ENCODE measurements around the gene NKAIN2.

NKAIN2 gene

GRCh38 chr6:124036384-124036783, 232.7 kb downstream of the NKAIN2 start:
- H3K79me1 ChIP-seq (ENCODE audit: low read depth, low read length) = no peaks in the 10 kb centered on the region
- no peak overlapping the region for H3K9ac ChIP-seq (ENCODE audit: low read depth, low read length, poor library complexity)
- no peak overlapping the region for H3K4me3 ChIP-seq (ENCODE audit: low read length in 2 of 2)
- H3K27me3 ChIP-seq (ENCODE audit: control insufficient read depth in 3 of 3, insufficient read depth in 3 of 3, low read depth in 1 of 3, low read length in 3 of 3) = no peaks in the 10 kb centered on the region
- no peak overlapping the region for H3K4me2 ChIP-seq (ENCODE audit: insufficient read depth, low read length, poor library complexity, severe bottlenecking)
- H3K9me3 ChIP-seq (replicated peaks in 1 of 2; ENCODE audit: control insufficient read depth in 2 of 2, insufficient read depth in 1 of 2, low read depth in 1 of 2, low read length in 2 of 2) = no peaks in the 10 kb centered on the region
- H2BK15ac ChIP-seq (ENCODE audit: low read length) = no peak overlapping the region
- H2BK5ac ChIP-seq (ENCODE audit: low read length) = no peak overlapping the region
- no peak overlapping the region for H3K18ac ChIP-seq (ENCODE audit: low read length)
- H3K4me1 ChIP-seq (ENCODE audit: control insufficient read depth in 2 of 2, insufficient read depth in 1 of 2, low read depth in 1 of 2, low read length in 2 of 2) = peaks cover 2 to 9% of the 10 kb centered on the region in 2 donors
- no peak overlapping the region for H3K4ac ChIP-seq (ENCODE audit: low read length)
- no peak overlapping the region for H3K14ac ChIP-seq (ENCODE audit: low read length)
- H3K27ac ChIP-seq (replicated peaks; ENCODE audit: low read length) = no peak overlapping the region
- H4K8ac ChIP-seq (ENCODE audit: low read depth, low read length) = no peak overlapping the region
- H2BK120ac ChIP-seq (ENCODE audit: low read depth, low read length) = no peak overlapping the region
- H2BK12ac ChIP-seq (ENCODE audit: low read length) = no peak overlapping the region
- H3K36me3 ChIP-seq (replicated peaks in 1 of 2; ENCODE audit: control insufficient read depth in 2 of 2, insufficient read depth in 2 of 2, low read length in 2 of 2) = no peaks in the 10 kb centered on the region
- H3K23ac ChIP-seq (ENCODE audit: low read depth, low read length, poor library complexity) = no peak overlapping the region
- no peak overlapping the region for H4K91ac ChIP-seq (ENCODE audit: low read depth, low read length, poor library complexity)
- H2AFZ ChIP-seq (ENCODE audit: low read length) = no peak overlapping the region
- H2AK5ac ChIP-seq (ENCODE audit: low read depth, low read length) = no peak overlapping the region
- WGBS, 2 donors (ENCODE audit: extremely low coverage in 2 of 2, insufficient read length in 2 of 2, insufficient replicate concordance in 1 of 2) = no CpG with 5 or more reads among the region's 2 CpGs
- no peak for DNase-seq (ENCODE audit: low spot score)

DNA sequence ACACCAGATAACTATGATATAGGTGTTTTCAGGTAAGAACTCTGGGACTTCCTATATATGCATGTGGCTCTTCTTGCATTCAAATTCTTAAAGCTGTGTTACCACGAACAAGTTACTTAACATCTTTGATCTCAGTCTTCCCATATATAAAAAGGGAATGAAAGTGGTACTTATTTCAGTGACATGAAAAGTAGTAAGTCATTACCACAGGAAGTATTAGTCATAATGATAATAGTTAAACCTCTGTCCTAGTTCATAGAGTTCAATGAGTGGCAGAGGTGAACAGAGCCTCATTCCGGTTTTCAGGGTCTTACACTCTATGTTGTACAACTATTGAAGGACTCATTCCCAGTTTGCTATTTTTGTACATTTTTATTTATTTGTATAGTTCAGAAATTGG, 237.0 kb downstream of the NKAIN2 start:
- Histone ChIP-seq H4K91ac (ENCODE audit: low read depth, low read length, poor library complexity) (no peak overlapping the region), H3K4me2 (ENCODE audit: insufficient read depth, low read length, poor library complexity, severe bottlenecking) (no peak overlapping the region), H3K79me1 (ENCODE audit: low read depth, low read length) (no peaks in the 10 kb centered on the region), H3K27me3 (ENCODE audit: control insufficient read depth in 3 of 3, insufficient read depth in 3 of 3, low read depth in 1 of 3, low read length in 3 of 3) (no peaks in the 10 kb centered on the region), H4K8ac (ENCODE audit: low read depth, low read length) (no peak overlapping the region), H3K4me1 (ENCODE audit: control insufficient read depth in 2 of 2, insufficient read depth in 1 of 2, low read depth in 1 of 2, low read length in 2 of 2) (peaks cover 0 to 7% of the 10 kb centered on the region in 2 donors), H3K23ac (ENCODE audit: low read depth, low read length, poor library complexity) (no peak overlapping the region), H3K9ac (ENCODE audit: low read depth, low read length, poor library complexity) (no peak overlapping the region), H2AFZ (ENCODE audit: low read length) (no peak overlapping the region), H2BK120ac (ENCODE audit: low read depth, low read length) (no peak overlapping the region), H3K4ac (ENCODE audit: low read length) (no peak overlapping the region), H2AK5ac (ENCODE audit: low read depth, low read length) (no peak overlapping the region), H3K14ac (ENCODE audit: low read length) (no peak overlapping the region), H3K18ac (ENCODE audit: low read length) (no peak overlapping the region), H3K36me3 (replicated peaks in 1 of 2; ENCODE audit: control insufficient read depth in 2 of 2, insufficient read depth in 2 of 2, low read length in 2 of 2) (no peaks in the 10 kb centered on the region), H3K27ac (replicated peaks; ENCODE audit: low read length) (no peak overlapping the region), H2BK15ac (ENCODE audit: low read length) (no peak overlapping the region), H2BK5ac (ENCODE audit: low read length) (no peak overlapping the region), H3K4me3 (ENCODE audit: low read length in 2 of 2) (no peak overlapping the region), H2BK12ac (ENCODE audit: low read length) (no peak overlapping the region), H3K9me3 (replicated peaks in 1 of 2; ENCODE audit: control insufficient read depth in 2 of 2, insufficient read depth in 1 of 2, low read depth in 1 of 2, low read length in 2 of 2) (no peaks in the 10 kb centered on the region)
- no peak for DNase-seq (ENCODE audit: low spot score)
- no CpG with 5 or more reads among the region's 2 CpGs for WGBS, 2 donors (ENCODE audit: extremely low coverage in 2 of 2, insufficient read length in 2 of 2, insufficient replicate concordance in 1 of 2)

DNA sequence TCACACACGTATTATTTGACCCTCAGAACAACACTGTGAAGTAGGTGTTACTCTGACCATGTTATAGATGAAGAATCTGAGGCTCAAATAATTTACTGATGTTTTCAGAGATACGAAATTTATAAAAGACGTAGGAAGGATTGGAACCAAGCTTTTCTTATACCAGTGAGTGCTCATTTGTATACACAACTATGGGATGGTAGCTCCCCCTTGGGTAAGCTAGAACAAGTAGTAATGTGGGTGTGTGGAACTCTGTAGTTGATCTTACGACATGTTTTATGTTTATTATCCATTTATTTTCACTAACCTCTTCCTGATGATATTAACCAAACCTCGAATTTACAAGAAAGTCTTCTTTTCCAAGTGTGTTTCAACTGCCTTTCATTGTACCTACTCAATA, 248.5 kb downstream of the NKAIN2 start:
- H3K4ac ChIP-seq (ENCODE audit: low read length) = no peak overlapping the region
- H3K9ac ChIP-seq (ENCODE audit: low read depth, low read length, poor library complexity) = no peak overlapping the region
- H3K23ac ChIP-seq (ENCODE audit: low read depth, low read length, poor library complexity) = no peak overlapping the region
- no peak overlapping the region for H4K91ac ChIP-seq (ENCODE audit: low read depth, low read length, poor library complexity)
- no peak overlapping the region for H3K14ac ChIP-seq (ENCODE audit: low read length)
- peaks cover 0 to 3% of the 10 kb centered on the region in 2 donors for H3K4me1 ChIP-seq (ENCODE audit: control insufficient read depth in 2 of 2, insufficient read depth in 1 of 2, low read depth in 1 of 2, low read length in 2 of 2)
- no peak overlapping the region for H2BK120ac ChIP-seq (ENCODE audit: low read depth, low read length)
- no peak overlapping the region for H3K4me2 ChIP-seq (ENCODE audit: insufficient read depth, low read length, poor library complexity, severe bottlenecking)
- H3K79me1 ChIP-seq (ENCODE audit: low read depth, low read length) = no peaks in the 10 kb centered on the region
- DNase-seq (ENCODE audit: low spot score) = no peak
- no peak overlapping the region for H3K18ac ChIP-seq (ENCODE audit: low read length)
- no peak overlapping the region for H2BK5ac ChIP-seq (ENCODE audit: low read length)
- no peak overlapping the region for H2BK15ac ChIP-seq (ENCODE audit: low read length)
- H2AK5ac ChIP-seq (ENCODE audit: low read depth, low read length) = no peak overlapping the region
- H3K27ac ChIP-seq (replicated peaks; ENCODE audit: low read length) = no peak overlapping the region
- WGBS, 2 donors (ENCODE audit: extremely low coverage in 2 of 2, insufficient read length in 2 of 2, insufficient replicate concordance in 1 of 2) = no CpG with 5 or more reads among the region's 5 CpGs
- no peaks in the 10 kb centered on the region for H3K9me3 ChIP-seq (replicated peaks in 1 of 2; ENCODE audit: control insufficient read depth in 2 of 2, insufficient read depth in 1 of 2, low read depth in 1 of 2, low read length in 2 of 2)
- H3K27me3 ChIP-seq (ENCODE audit: control insufficient read depth in 3 of 3, insufficient read depth in 3 of 3, low read depth in 1 of 3, low read length in 3 of 3) = no peaks in the 10 kb centered on the region
- H3K36me3 ChIP-seq (replicated peaks in 1 of 2; ENCODE audit: control insufficient read depth in 2 of 2, insufficient read depth in 2 of 2, low read length in 2 of 2) = no peaks in the 10 kb centered on the region
- no peak overlapping the region for H2AFZ ChIP-seq (ENCODE audit: low read length)
- H3K4me3 ChIP-seq (ENCODE audit: low read length in 2 of 2) = no peak overlapping the region
- H4K8ac ChIP-seq (ENCODE audit: low read depth, low read length) = no peak overlapping the region
- H2BK12ac ChIP-seq (ENCODE audit: low read length) = no peak overlapping the region

DNA sequence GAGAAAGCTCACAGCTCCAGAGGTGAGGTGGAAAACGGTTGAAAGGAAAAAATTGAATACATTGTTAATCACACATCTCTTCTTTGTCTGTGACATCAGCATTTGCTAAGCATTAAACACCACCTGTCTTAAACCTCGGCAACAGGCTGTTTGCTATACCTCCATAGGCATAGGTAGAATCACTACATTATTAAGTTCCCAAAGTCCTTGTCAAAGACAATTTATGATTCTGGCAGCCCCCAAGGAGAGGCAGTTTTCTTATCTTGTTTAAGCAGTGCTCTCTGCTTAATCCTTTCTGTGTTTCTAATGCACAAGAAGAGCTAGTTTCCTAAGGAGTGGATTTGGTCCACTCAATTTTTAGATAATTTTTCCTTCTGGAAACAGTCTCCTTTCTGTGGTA, 249.7 kb downstream of the NKAIN2 start:
- no peaks in the 10 kb centered on the region for H3K9me3 ChIP-seq (replicated peaks in 1 of 2; ENCODE audit: control insufficient read depth in 2 of 2, insufficient read depth in 1 of 2, low read depth in 1 of 2, low read length in 2 of 2)
- no peak for DNase-seq (ENCODE audit: low spot score)
- no peak overlapping the region for H3K27ac ChIP-seq (replicated peaks; ENCODE audit: low read length)
- H3K36me3 ChIP-seq (replicated peaks in 1 of 2; ENCODE audit: control insufficient read depth in 2 of 2, insufficient read depth in 2 of 2, low read length in 2 of 2) = no peaks in the 10 kb centered on the region
- H2BK5ac ChIP-seq (ENCODE audit: low read length) = no peak overlapping the region
- no peak overlapping the region for H2BK12ac ChIP-seq (ENCODE audit: low read length)
- H3K4me3 ChIP-seq (ENCODE audit: low read length in 2 of 2) = no peak overlapping the region
- H2AFZ ChIP-seq (ENCODE audit: low read length) = no peak overlapping the region
- H3K79me1 ChIP-seq (ENCODE audit: low read depth, low read length) = no peaks in the 10 kb centered on the region
- H4K8ac ChIP-seq (ENCODE audit: low read depth, low read length) = no peak overlapping the region
- WGBS, 2 donors (ENCODE audit: extremely low coverage in 2 of 2, insufficient read length in 2 of 2, insufficient replicate concordance in 1 of 2) = no CpG with 5 or more reads among the region's 2 CpGs
- no peak overlapping the region for H2BK15ac ChIP-seq (ENCODE audit: low read length)
- peaks cover 0 to 3% of the 10 kb centered on the region in 2 donors for H3K4me1 ChIP-seq (ENCODE audit: control insufficient read depth in 2 of 2, insufficient read depth in 1 of 2, low read depth in 1 of 2, low read length in 2 of 2)
- no peak overlapping the region for H3K9ac ChIP-seq (ENCODE audit: low read depth, low read length, poor library complexity)
- H3K4ac ChIP-seq (ENCODE audit: low read length) = no peak overlapping the region
- no peak overlapping the region for H3K23ac ChIP-seq (ENCODE audit: low read depth, low read length, poor library complexity)
- no peak overlapping the region for H2AK5ac ChIP-seq (ENCODE audit: low read depth, low read length)
- H2BK120ac ChIP-seq (ENCODE audit: low read depth, low read length) = no peak overlapping the region
- H3K27me3 ChIP-seq (ENCODE audit: control insufficient read depth in 3 of 3, insufficient read depth in 3 of 3, low read depth in 1 of 3, low read length in 3 of 3) = no peaks in the 10 kb centered on the region
- H3K18ac ChIP-seq (ENCODE audit: low read length) = no peak overlapping the region
- H3K4me2 ChIP-seq (ENCODE audit: insufficient read depth, low read length, poor library complexity, severe bottlenecking) = no peak overlapping the region
- no peak overlapping the region for H4K91ac ChIP-seq (ENCODE audit: low read depth, low read length, poor library complexity)
- H3K14ac ChIP-seq (ENCODE audit: low read length) = no peak overlapping the region
